T-helper 2 cell treated with Interferon-gamma antibody and Interleukin-4, amounts not matched to agents 5 μg/mL and 100 μg/mL, for 36 hours (primary cell): ENCODE results near the gene THSD7B.
"Not testable (repeated sequence)": the region's sequence is repeated elsewhere in the genome, so short reads cannot be mapped to it uniquely, and the experiment has no call there.

Experiments used
- DNase-seq: peaks from one replicate; pipeline ENCODE4 v3.0.0; 2021; ENCODE audit warnings: low spot score
- H3K27ac Mint-ChIP-seq: one replicate; pipeline ENCODE4 v1.8.0; 2021; ENCODE audit warnings: mild to moderate bottlenecking, mixed read lengths
- H3K27me3 Mint-ChIP-seq: one replicate; pipeline ENCODE4 v1.8.0; 2021; ENCODE audit warnings: low read depth, mixed read lengths
- H3K36me3 Mint-ChIP-seq: one replicate; pipeline ENCODE4 v1.8.0; 2021; ENCODE audit warnings: low read depth, mixed read lengths
- H3K4me1 Mint-ChIP-seq: one replicate; pipeline ENCODE4 v1.8.0; 2021; ENCODE audit warnings: low read depth, mixed read lengths
- H3K4me3 Mint-ChIP-seq: one replicate; pipeline ENCODE4 v1.8.0; 2022; ENCODE audit warnings: mild to moderate bottlenecking, moderate library complexity, mixed read lengths
- H3K9me3 Mint-ChIP-seq: one replicate; pipeline ENCODE4 v1.8.0; 2021; ENCODE audit warnings: mixed read lengths

THSD7B gene

GRCh38 chr2:137521653-137522619 lies 756.6 kb downstream of the THSD7B start:
- DNase-seq, result no peak
- no peaks in the 10 kb centered on the region for H3K36me3 Mint-ChIP-seq
- H3K27me3 Mint-ChIP-seq, result no peaks in the 10 kb centered on the region
- no peak overlapping the region for H3K4me3 Mint-ChIP-seq
- H3K9me3 Mint-ChIP-seq, result no peaks in the 10 kb centered on the region
- H3K4me1 Mint-ChIP-seq, result no peaks in the 10 kb centered on the region
- H3K27ac Mint-ChIP-seq, result no peak overlapping the region

- Mint-ChIP-seq H3K9me3 (no peaks in the 10 kb centered on the region), H3K4me1 (no peaks in the 10 kb centered on the region), H3K27me3 (no peaks in the 10 kb centered on the region), H3K4me3 (no peak overlapping the region), H3K27ac (no peak overlapping the region), H3K36me3 (no peaks in the 10 kb centered on the region)
- no peak for DNase-seq
Measured at GRCh38 chr2:137522620-137523011, 757.3 kb downstream of the THSD7B start.

GRCh38 chr2:137523931-137524330 lies 758.6 kb downstream of the THSD7B start:
- no peak overlapping the region for H3K27ac Mint-ChIP-seq
- H3K4me1 Mint-ChIP-seq, result no peaks in the 10 kb centered on the region
- no peaks in the 10 kb centered on the region for H3K9me3 Mint-ChIP-seq
- no peak for DNase-seq
- no peaks in the 10 kb centered on the region for H3K36me3 Mint-ChIP-seq
- no peaks in the 10 kb centered on the region for H3K27me3 Mint-ChIP-seq
- H3K4me3 Mint-ChIP-seq, result no peak overlapping the region

- no peaks in the 10 kb centered on the region for H3K9me3 Mint-ChIP-seq
- H3K27me3 Mint-ChIP-seq, result no peaks in the 10 kb centered on the region
- H3K4me3 Mint-ChIP-seq, result no peak overlapping the region
- H3K4me1 Mint-ChIP-seq, result no peaks in the 10 kb centered on the region
- no peak overlapping the region for H3K27ac Mint-ChIP-seq
- DNase-seq, result no peak
- H3K36me3 Mint-ChIP-seq, result no peaks in the 10 kb centered on the region
Measured at GRCh38 chr2:137525132-137525531, 759.8 kb downstream of the THSD7B start.

- DNase-seq, result no peak
Measured at GRCh38 chr2:137525641-137526190, 760.4 kb downstream of the THSD7B start.

GRCh38 chr2:137535897-137536296 lies 770.6 kb downstream of the THSD7B start:
- H3K4me3 Mint-ChIP-seq, result no peak overlapping the region
- H3K27ac Mint-ChIP-seq, result no peak overlapping the region
- DNase-seq, result no peak
- no peaks in the 10 kb centered on the region for H3K36me3 Mint-ChIP-seq
- H3K9me3 Mint-ChIP-seq, result no peaks in the 10 kb centered on the region
- no peaks in the 10 kb centered on the region for H3K27me3 Mint-ChIP-seq
- H3K4me1 Mint-ChIP-seq, result no peaks in the 10 kb centered on the region

More at GRCh38 chr2:137525641-137526190, 760.4 kb downstream of the THSD7B start:
- Mint-ChIP-seq H3K9me3 (no peaks in the 10 kb centered on the region), H3K4me3 (no peak overlapping the region), H3K27ac (no peak overlapping the region), H3K36me3 (no peaks in the 10 kb centered on the region), H3K27me3 (no peaks in the 10 kb centered on the region), H3K4me1 (no peaks in the 10 kb centered on the region)

GRCh38 chr2:137539336-137539735 lies 774.0 kb downstream of the THSD7B start:
- no peak for DNase-seq
- Mint-ChIP-seq H3K4me3 (no peak overlapping the region), H3K27me3 (no peaks in the 10 kb centered on the region), H3K9me3 (peaks cover 4% of the 10 kb centered on the region), H3K27ac (no peak overlapping the region), H3K36me3 (no peaks in the 10 kb centered on the region), H3K4me1 (no peaks in the 10 kb centered on the region)

- Mint-ChIP-seq H3K4me1 (no peaks in the 10 kb centered on the region), H3K36me3 (no peaks in the 10 kb centered on the region), H3K9me3 (no peaks in the 10 kb centered on the region), H3K27ac (no peak overlapping the region), H3K27me3 (no peaks in the 10 kb centered on the region), H3K4me3 (no peak overlapping the region)
- DNase-seq, result no peak
Measured at GRCh38 chr2:137547842-137548241, 782.5 kb downstream of the THSD7B start.

- DNase-seq, result no peak
- H3K4me3 Mint-ChIP-seq, result no peak overlapping the region
- H3K27me3 Mint-ChIP-seq, result no peaks in the 10 kb centered on the region
- H3K9me3 Mint-ChIP-seq, result no peaks in the 10 kb centered on the region
- H3K4me1 Mint-ChIP-seq, result no peaks in the 10 kb centered on the region
- H3K27ac Mint-ChIP-seq, result no peak overlapping the region
- H3K36me3 Mint-ChIP-seq, result no peaks in the 10 kb centered on the region
Measured at GRCh38 chr2:137566387-137566786, 801.0 kb downstream of the THSD7B start.

GRCh38 chr2:137570484-137570883 lies 805.1 kb downstream of the THSD7B start:
- Mint-ChIP-seq H3K4me1 (no peaks in the 10 kb centered on the region), H3K27me3 (no peaks in the 10 kb centered on the region), H3K4me3 (no peak overlapping the region), H3K9me3 (no peaks in the 10 kb centered on the region), H3K36me3 (no peaks in the 10 kb centered on the region), H3K27ac (no peak overlapping the region)
- DNase-seq, result no peak

GRCh38 chr2:137587834-137588233 lies 822.5 kb downstream of the THSD7B start:
- H3K36me3 Mint-ChIP-seq, H3K27ac Mint-ChIP-seq, H3K4me3 Mint-ChIP-seq, H3K4me1 Mint-ChIP-seq, H3K27me3 Mint-ChIP-seq, DNase-seq: not testable (repeated sequence)
- H3K9me3 Mint-ChIP-seq, result peaks cover 21% of the 10 kb centered on the region

GRCh38 chr2:137588578-137588977 lies 823.2 kb downstream of the THSD7B start:
- not testable (repeated sequence) for H3K27me3 Mint-ChIP-seq, H3K27ac Mint-ChIP-seq, H3K4me1 Mint-ChIP-seq, H3K4me3 Mint-ChIP-seq, DNase-seq, H3K36me3 Mint-ChIP-seq
- H3K9me3 Mint-ChIP-seq, result peaks cover 18% of the 10 kb centered on the region

- no peaks in the 10 kb centered on the region for H3K4me1 Mint-ChIP-seq
Measured at GRCh38 chr2:137590102-137590501, 824.8 kb downstream of the THSD7B start.

GRCh38 chr2:137607722-137608318 lies 842.5 kb downstream of the THSD7B start:
- H3K4me1 Mint-ChIP-seq, result no peaks in the 10 kb centered on the region
- H3K36me3 Mint-ChIP-seq, result no peaks in the 10 kb centered on the region
- peaks cover 4% of the 10 kb centered on the region for H3K9me3 Mint-ChIP-seq
- no peak overlapping the region for H3K4me3 Mint-ChIP-seq
- no peak overlapping the region for H3K27ac Mint-ChIP-seq
- H3K27me3 Mint-ChIP-seq, result no peaks in the 10 kb centered on the region
- no peak for DNase-seq

More at GRCh38 chr2:137590102-137590501, 824.8 kb downstream of the THSD7B start:
- no peak for DNase-seq
- H3K9me3 Mint-ChIP-seq, result peaks cover 5% of the 10 kb centered on the region
- no peak overlapping the region for H3K27ac Mint-ChIP-seq
- no peaks in the 10 kb centered on the region for H3K27me3 Mint-ChIP-seq
- no peaks in the 10 kb centered on the region for H3K36me3 Mint-ChIP-seq
- H3K4me3 Mint-ChIP-seq, result no peak overlapping the region
